CD4-positive, alpha-beta T cell treated with Interleukin-6 for 4 hours (primary cell): Measurements from ENCODE around the gene CNPY1.

Experiments
- DNase-seq: peaks from one replicate; pipeline ENCODE4 v3.0.0-alpha.2; 2020; ENCODE audit warnings: mixed read lengths

CNPY1 gene

GRCh38 chr7:155464948-155465739 lies 81.2 kb downstream of the CNPY1 start:
- DNase-seq, result no peak

- DNase-seq, result no peak
Observed at GRCh38 chr7:155464183-155464582, 82.2 kb downstream of the CNPY1 start.

GRCh38 chr7:155463114-155463811 lies 83.1 kb downstream of the CNPY1 start:
- DNase-seq, result no peak

- DNase-seq, result no peak
Observed at GRCh38 chr7:155462163-155462735, 84.1 kb downstream of the CNPY1 start.

GRCh38 chr7:155461631-155462030 lies 84.7 kb downstream of the CNPY1 start:
- DNase-seq, result no peak

GRCh38 chr7:155460926-155461613 lies 85.3 kb downstream of the CNPY1 start:
- DNase-seq, result no peak

- DNase-seq, result no peak
Observed at GRCh38 chr7:155459700-155460461, 86.5 kb downstream of the CNPY1 start.

- DNase-seq, result no peak
Observed at GRCh38 chr7:155458878-155459699, 87.3 kb downstream of the CNPY1 start.

GRCh38 chr7:155458111-155458877 lies 88.1 kb downstream of the CNPY1 start, which contains the start of gene EN2:
Gene EN2 (plus strand): TSS chr7:155458129. CDS start chr7:155458378, 249 bp downstream.
- DNase-seq, result no peak

GRCh38 chr7:155457544-155458110 lies 88.7 kb downstream of the CNPY1 start:
- DNase-seq, result no peak

- no peak for DNase-seq
Observed at GRCh38 chr7:155456738-155457543, 89.4 kb downstream of the CNPY1 start.

- DNase-seq, result no peak
Observed at GRCh38 chr7:155455776-155456737, 90.3 kb downstream of the CNPY1 start.

- DNase-seq, result no peak
Observed at GRCh38 chr7:155455132-155455693, 91.1 kb downstream of the CNPY1 start.

- DNase-seq, result no peak
Observed at GRCh38 chr7:155454183-155455112, 91.9 kb downstream of the CNPY1 start.

GRCh38 chr7:155453296-155454182 lies 92.8 kb downstream of the CNPY1 start:
- no peak for DNase-seq
